ENCODE results near the gene XRN2.
"Not testable (repeated sequence)": the region's sequence is repeated elsewhere in the genome, so short reads cannot be mapped to it uniquely, and the experiment has no call there.

XRN2 gene

GRCh38 chr20:21395051-21395665 is 92.0 kb downstream of the XRN2 start:
- Mint-ChIP-seq H3K9me3 (no peaks in the 10 kb centered on the region), H3K4me1 (ENCODE audit: low read depth) (peaks cover 29% of the 10 kb centered on the region), H3K27me3 (ENCODE audit: low read depth) (peaks cover 73% of the 10 kb centered on the region), H3K36me3 (ENCODE audit: low read depth) (peaks cover 17% of the 10 kb centered on the region), H3K4me3 (peak overlapping the region; percentile 68), H3K27ac (peak overlapping the region; percentile 71)

- H3K4me3 Mint-ChIP-seq, result peak overlapping the region; percentile 68
- no peaks in the 10 kb centered on the region for H3K9me3 Mint-ChIP-seq
- H3K4me1 Mint-ChIP-seq (ENCODE audit: low read depth), result peaks cover 29% of the 10 kb centered on the region
- H3K27me3 Mint-ChIP-seq (ENCODE audit: low read depth), result peaks cover 78% of the 10 kb centered on the region
- peaks cover 9% of the 10 kb centered on the region for H3K36me3 Mint-ChIP-seq (ENCODE audit: low read depth)
- peak overlapping the region; percentile 71 for H3K27ac Mint-ChIP-seq
Observed at GRCh38 chr20:21395666-21396598, 92.8 kb downstream of the XRN2 start.

- H3K4me3 Mint-ChIP-seq, result no peak overlapping the region
- H3K27ac Mint-ChIP-seq, result no peak overlapping the region
- peaks cover 79% of the 10 kb centered on the region for H3K27me3 Mint-ChIP-seq (ENCODE audit: low read depth)
- H3K9me3 Mint-ChIP-seq, result no peaks in the 10 kb centered on the region
- peaks cover 24% of the 10 kb centered on the region for H3K4me1 Mint-ChIP-seq (ENCODE audit: low read depth)
- H3K36me3 Mint-ChIP-seq (ENCODE audit: low read depth), result peaks cover 5% of the 10 kb centered on the region
Observed at GRCh38 chr20:21396599-21397340, 93.6 kb downstream of the XRN2 start.

- peak within 1 kb of the TSS; percentile 16 for H3K27ac Mint-ChIP-seq
- H3K4me3 Mint-ChIP-seq, result peak within 1 kb of the TSS; percentile 67
- no peaks in the 10 kb centered on the region for H3K9me3 Mint-ChIP-seq
- peaks cover 78% of the 10 kb centered on the region for H3K27me3 Mint-ChIP-seq (ENCODE audit: low read depth)
- no peaks in the 10 kb centered on the region for H3K36me3 Mint-ChIP-seq (ENCODE audit: low read depth)
- peaks cover 17% of the 10 kb centered on the region for H3K4me1 Mint-ChIP-seq (ENCODE audit: low read depth)
Observed at GRCh38 chr20:21397341-21398108, 94.4 kb downstream of the XRN2 start, which contains the start of gene NKX2-4. Gene NKX2-4, minus strand, starts transcription at chr20:21397526. Its CDS starts 127 bp downstream, at chr20:21397399.

- H3K27ac Mint-ChIP-seq, result peak overlapping the region; percentile 16
- H3K4me1 Mint-ChIP-seq (ENCODE audit: low read depth), result peaks cover 8% of the 10 kb centered on the region
- H3K4me3 Mint-ChIP-seq, result peak overlapping the region; percentile 7
- no peaks in the 10 kb centered on the region for H3K36me3 Mint-ChIP-seq (ENCODE audit: low read depth)
- H3K9me3 Mint-ChIP-seq, result no peaks in the 10 kb centered on the region
- peaks cover 75% of the 10 kb centered on the region for H3K27me3 Mint-ChIP-seq (ENCODE audit: low read depth)
Observed at GRCh38 chr20:21398109-21399004, 95.2 kb downstream of the XRN2 start.

GRCh38 chr20:21399005-21399475 is 95.9 kb downstream of the XRN2 start:
- Mint-ChIP-seq H3K36me3 (ENCODE audit: low read depth) (no peaks in the 10 kb centered on the region), H3K4me1 (ENCODE audit: low read depth) (peaks cover 7% of the 10 kb centered on the region), H3K27me3 (ENCODE audit: low read depth) (peaks cover 74% of the 10 kb centered on the region), H3K9me3 (no peaks in the 10 kb centered on the region), H3K4me3 (no peak overlapping the region), H3K27ac (no peak overlapping the region)

GRCh38 chr20:21411725-21412124 is 108.6 kb downstream of the XRN2 start:
- H3K36me3 Mint-ChIP-seq (ENCODE audit: low read depth), result no peaks in the 10 kb centered on the region
- H3K4me3 Mint-ChIP-seq, result no peak overlapping the region
- H3K27me3 Mint-ChIP-seq (ENCODE audit: low read depth), result peaks cover 56% of the 10 kb centered on the region
- H3K4me1 Mint-ChIP-seq (ENCODE audit: low read depth), result no peaks in the 10 kb centered on the region
- peaks cover 13% of the 10 kb centered on the region for H3K9me3 Mint-ChIP-seq
- no peak overlapping the region for H3K27ac Mint-ChIP-seq

GRCh38 chr20:21413996-21414395 is 110.9 kb downstream of the XRN2 start:
- Mint-ChIP-seq H3K9me3 (peaks cover 13% of the 10 kb centered on the region), H3K27me3 (ENCODE audit: low read depth) (peaks cover 51% of the 10 kb centered on the region)
- not testable (repeated sequence) for H3K4me1 Mint-ChIP-seq (ENCODE audit: low read depth); H3K27ac Mint-ChIP-seq; H3K4me3 Mint-ChIP-seq; H3K36me3 Mint-ChIP-seq (ENCODE audit: low read depth)

GRCh38 chr20:21419147-21419546 is 116.0 kb downstream of the XRN2 start:
- H3K27ac Mint-ChIP-seq; H3K4me3 Mint-ChIP-seq; H3K36me3 Mint-ChIP-seq (ENCODE audit: low read depth); H3K4me1 Mint-ChIP-seq (ENCODE audit: low read depth); H3K9me3 Mint-ChIP-seq: not testable (repeated sequence)
- H3K27me3 Mint-ChIP-seq (ENCODE audit: low read depth), result peaks cover 19% of the 10 kb centered on the region

- Mint-ChIP-seq H3K4me3 (no peak overlapping the region), H3K27ac (no peak overlapping the region), H3K9me3 (peaks cover 24% of the 10 kb centered on the region), H3K4me1 (ENCODE audit: low read depth) (no peaks in the 10 kb centered on the region), H3K36me3 (ENCODE audit: low read depth) (no peaks in the 10 kb centered on the region), H3K27me3 (ENCODE audit: low read depth) (peaks cover under 1% of the 10 kb centered on the region)
Observed at GRCh38 chr20:21421601-21422236, 118.6 kb downstream of the XRN2 start.

GRCh38 chr20:21423712-21424111 is 120.6 kb downstream of the XRN2 start:
- not testable (repeated sequence) for H3K36me3 Mint-ChIP-seq (ENCODE audit: low read depth); H3K27me3 Mint-ChIP-seq (ENCODE audit: low read depth); H3K4me3 Mint-ChIP-seq; H3K27ac Mint-ChIP-seq; H3K4me1 Mint-ChIP-seq (ENCODE audit: low read depth)
- H3K9me3 Mint-ChIP-seq, result peaks cover 24% of the 10 kb centered on the region

- H3K36me3 Mint-ChIP-seq (ENCODE audit: low read depth), result no peaks in the 10 kb centered on the region
- no peaks in the 10 kb centered on the region for H3K4me1 Mint-ChIP-seq (ENCODE audit: low read depth)
- peaks cover 20% of the 10 kb centered on the region for H3K9me3 Mint-ChIP-seq
- no peak overlapping the region for H3K27ac Mint-ChIP-seq
- no peak overlapping the region for H3K4me3 Mint-ChIP-seq
- peaks cover 3% of the 10 kb centered on the region for H3K27me3 Mint-ChIP-seq (ENCODE audit: low read depth)
Observed at GRCh38 chr20:21424846-21425245, 121.7 kb downstream of the XRN2 start.

GRCh38 chr20:21430020-21430419 is 126.9 kb downstream of the XRN2 start:
- Mint-ChIP-seq H3K4me1 (ENCODE audit: low read depth) (no peaks in the 10 kb centered on the region), H3K9me3 (peaks cover 8% of the 10 kb centered on the region), H3K4me3 (no peak overlapping the region), H3K27me3 (ENCODE audit: low read depth) (peaks cover 11% of the 10 kb centered on the region), H3K36me3 (ENCODE audit: low read depth) (no peaks in the 10 kb centered on the region), H3K27ac (no peak overlapping the region)
